GM12865 (cell line): ENCODE measurements around the gene ATP11B.

Experiments
- DNase-seq: peaks from one replicate; pipeline ENCODE4 v3.0.0; 2010; ENCODE audit warnings: low read depth
- H3K4me3 ChIP-seq: 2 replicates; pipeline ENCODE4 v1.5.1; 2011; ENCODE audit warnings: mild to moderate bottlenecking, low read depth, low read length, control low read depth
- TF ChIP-seq, protein P1 (sequence below): IDR thresholded peaks from 2 replicates; pipeline ENCODE4 v1.5.1; 2011; ENCODE audit warnings: low read length, control low read depth, low read depth, inconsistent platforms; ENCODE audit not compliant: insufficient read depth; ENCODE audit errors: missing control alignments

The ATP11B gene

DNA sequence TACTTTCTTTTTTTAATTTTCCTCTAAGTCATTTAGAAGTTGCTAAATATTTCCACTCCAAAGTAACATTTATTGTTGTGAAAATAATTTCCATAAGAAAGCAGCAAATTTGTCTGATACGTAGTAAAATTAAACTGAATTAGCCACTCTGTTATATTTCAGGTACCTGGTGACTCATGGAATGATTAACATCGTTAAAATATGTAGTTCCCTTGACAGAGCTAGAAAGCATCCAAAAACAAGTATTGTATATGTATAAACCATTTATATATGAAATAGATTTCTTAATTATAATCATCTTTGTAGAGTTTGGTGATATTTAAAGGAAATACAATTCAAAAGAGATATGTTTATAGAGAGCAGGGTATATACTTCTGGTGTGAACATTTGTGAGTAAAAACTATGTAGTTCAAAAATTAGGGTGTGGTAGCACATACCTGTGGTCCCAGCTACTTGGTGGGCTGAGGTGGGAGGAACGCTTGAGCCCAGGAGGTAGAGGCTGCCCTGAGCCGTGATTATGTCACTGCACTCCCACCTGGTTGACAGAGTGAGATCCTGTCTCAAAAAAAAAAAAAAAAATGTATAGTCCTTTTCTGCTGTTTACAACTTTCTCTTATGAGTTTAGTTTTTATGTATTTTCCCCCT lies 36.6 kb downstream of the ATP11B start:
- DNase-seq, result no peak
- H3K4me3 ChIP-seq, result no peak overlapping the region
- TF ChIP-seq, protein P1, sequence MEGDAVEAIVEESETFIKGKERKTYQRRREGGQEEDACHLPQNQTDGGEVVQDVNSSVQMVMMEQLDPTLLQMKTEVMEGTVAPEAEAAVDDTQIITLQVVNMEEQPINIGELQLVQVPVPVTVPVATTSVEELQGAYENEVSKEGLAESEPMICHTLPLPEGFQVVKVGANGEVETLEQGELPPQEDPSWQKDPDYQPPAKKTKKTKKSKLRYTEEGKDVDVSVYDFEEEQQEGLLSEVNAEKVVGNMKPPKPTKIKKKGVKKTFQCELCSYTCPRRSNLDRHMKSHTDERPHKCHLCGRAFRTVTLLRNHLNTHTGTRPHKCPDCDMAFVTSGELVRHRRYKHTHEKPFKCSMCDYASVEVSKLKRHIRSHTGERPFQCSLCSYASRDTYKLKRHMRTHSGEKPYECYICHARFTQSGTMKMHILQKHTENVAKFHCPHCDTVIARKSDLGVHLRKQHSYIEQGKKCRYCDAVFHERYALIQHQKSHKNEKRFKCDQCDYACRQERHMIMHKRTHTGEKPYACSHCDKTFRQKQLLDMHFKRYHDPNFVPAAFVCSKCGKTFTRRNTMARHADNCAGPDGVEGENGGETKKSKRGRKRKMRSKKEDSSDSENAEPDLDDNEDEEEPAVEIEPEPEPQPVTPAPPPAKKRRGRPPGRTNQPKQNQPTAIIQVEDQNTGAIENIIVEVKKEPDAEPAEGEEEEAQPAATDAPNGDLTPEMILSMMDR, result no peak

DNA sequence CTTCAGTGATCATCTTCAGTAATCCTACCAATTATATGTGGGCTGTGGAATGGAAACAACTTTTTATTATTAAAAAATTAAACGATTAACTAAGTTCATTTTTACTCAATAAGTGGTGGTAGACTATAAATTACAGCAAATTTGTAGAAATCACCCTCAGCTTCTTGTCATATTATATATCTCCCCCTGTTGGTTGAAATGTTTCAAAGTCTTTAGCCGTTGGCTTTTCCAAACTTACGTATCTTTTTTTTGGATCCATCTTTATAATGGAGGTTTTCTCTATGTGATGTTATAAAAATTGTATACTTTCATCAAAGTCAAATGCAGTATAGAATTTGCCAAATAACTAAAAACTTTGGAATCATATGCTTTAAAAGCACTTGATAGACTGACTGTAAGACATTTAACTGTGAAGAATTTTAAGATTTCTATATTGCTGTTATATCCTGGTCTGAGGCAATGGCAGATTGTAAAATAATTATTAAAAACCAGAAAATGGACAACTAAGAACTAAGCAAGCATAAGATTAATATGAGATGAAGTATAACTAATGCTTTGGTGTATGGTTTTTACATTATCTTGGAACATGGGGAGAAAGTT lies 44.7 kb downstream of the ATP11B start:
- TF ChIP-seq, protein P1, result peak; percentile 12
- DNase-seq, result peak; percentile 18
- H3K4me3 ChIP-seq, result no peak overlapping the region

DNA sequence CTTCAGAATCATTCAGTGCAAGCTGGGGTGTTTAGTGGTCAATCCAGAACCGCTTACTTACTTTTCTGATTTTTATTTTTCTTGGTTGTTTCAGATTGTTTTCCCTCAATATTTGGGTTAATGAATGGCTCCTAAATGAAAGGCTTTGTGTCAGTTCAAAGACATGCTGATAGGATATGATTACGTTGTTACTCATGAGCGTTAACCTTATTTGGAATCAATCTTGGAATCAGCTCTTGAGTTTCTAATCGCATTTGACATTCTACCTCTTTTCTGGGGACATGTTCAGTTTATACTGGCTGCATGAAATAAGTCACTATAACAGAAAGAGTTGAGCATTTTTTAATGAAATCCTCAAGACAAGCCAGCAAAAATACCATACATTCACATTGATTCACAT lies 50.2 kb downstream of the ATP11B start:
- DNase-seq, result no peak

DNA sequence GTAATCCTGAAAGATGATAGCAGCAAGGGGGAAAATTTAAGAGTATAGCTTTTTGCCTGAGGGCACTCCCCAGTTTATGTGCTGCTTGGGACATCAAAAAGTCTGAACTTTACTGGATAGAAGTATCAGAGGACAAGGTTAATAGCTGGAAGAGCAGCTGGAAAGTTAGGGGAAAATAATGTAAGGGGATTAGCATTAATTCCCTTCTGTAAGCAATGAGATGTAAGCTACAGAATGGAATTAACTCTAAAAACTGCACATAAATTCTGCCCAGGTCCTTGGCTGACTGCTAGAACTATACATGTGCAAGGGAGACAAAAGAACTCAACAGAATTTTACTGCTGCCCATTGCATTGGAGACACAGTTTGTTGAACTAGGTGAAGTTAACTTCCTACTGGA lies 55.6 kb downstream of the ATP11B start:
- no peak overlapping the region for H3K4me3 ChIP-seq
- TF ChIP-seq, protein P1, result no peak
- DNase-seq, result no peak

More for the DNA sequence above, 50.2 kb downstream of the ATP11B start:
- TF ChIP-seq, protein P1, result no peak
- no peak overlapping the region for H3K4me3 ChIP-seq

DNA sequence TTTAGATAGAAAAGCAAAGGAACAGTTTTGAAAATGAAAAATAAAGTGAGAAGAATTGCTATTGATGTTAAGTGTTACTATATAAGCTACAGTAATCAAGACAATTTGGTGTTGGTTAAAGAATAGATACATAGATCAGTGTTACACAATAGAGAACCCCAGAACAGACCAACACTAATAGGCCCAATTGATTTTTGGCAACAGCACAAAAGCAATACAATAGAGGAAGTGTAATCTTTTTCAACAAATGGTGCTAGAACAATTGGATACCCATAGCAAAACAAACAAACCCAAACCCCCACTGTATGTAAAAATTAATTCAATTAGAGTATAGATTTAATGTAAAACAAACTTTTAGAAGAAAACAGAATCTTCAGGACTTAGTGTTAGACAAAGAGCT lies 61.8 kb downstream of the ATP11B start:
- H3K4me3 ChIP-seq, result no peak overlapping the region
- DNase-seq, result no peak
- TF ChIP-seq, protein P1, result no peak

DNA sequence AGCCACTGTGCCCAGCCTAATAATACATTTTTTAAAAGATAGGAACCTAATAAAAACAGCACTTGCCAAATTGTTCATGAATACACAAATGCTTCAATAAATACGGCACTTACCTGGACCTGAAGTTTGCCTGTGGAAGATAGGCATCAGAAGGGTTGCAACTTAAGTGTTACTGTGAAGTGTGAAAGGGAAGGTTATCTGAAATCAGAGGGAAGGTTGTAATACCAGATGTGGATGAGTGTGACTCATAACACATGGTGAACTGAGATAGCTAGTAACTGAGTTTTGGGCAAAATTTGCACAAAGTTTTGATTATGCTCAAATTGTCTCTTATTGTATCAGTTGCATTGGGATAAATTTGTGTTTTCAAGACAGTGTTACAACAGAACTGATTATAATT lies 68.0 kb downstream of the ATP11B start:
- TF ChIP-seq, protein P1, result no peak
- H3K4me3 ChIP-seq, result no peak overlapping the region
- no peak for DNase-seq
